Measurements from ENCODE around the gene ASAP2. TPM values are rescaled to one million over a fixed set of nuclear protein-coding genes. Genes with fewer than 3 reads are reported as not detected.
A peak's percentile ranks its signal among the peaks of the same experiment; 100 is the strongest.

Gene ASAP2
- total RNA-seq, 4 donors from 2014 or later: 22.0 to 54.6 (median 30.0) TPM

DNA sequence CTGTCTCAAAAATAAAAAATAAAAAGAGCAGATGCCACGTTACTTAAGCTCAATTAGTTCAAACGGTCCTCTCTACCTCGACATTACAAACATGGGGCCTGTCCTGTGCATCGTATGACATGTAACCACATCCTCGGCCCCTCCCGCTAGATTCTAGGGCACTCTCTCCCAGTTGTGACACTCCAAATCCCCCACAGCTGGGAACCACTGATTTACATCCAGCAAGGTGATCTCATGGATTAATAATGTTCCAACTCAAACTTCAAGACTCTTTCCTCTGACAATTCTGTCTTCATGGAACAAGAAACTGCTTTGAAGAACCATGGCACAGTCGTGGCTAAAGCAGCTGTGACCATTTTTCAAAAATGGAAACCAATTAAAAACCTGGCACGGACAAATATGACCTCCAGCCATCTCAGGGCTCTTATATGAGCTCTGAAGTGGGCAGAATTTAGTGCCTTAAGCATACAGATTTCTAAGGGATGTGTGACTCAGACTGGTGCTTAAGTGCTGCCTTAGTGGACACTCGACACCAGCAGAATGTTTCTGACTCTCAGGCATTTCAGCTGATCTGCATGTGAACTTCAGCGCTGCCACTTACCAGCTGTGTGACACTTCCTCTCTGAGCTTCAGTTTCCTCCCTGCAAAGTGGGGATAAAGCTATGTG, 31.7 kb upstream of the ASAP2 start:
- H3K27ac ChIP-seq: no peak overlapping the region
- 64% methylated on average over 10 of the region's 10 CpGs for WGBS
- no peaks in the 10 kb centered on the region for H3K36me3 ChIP-seq
- H3K27me3 ChIP-seq: no peaks in the 10 kb centered on the region
- no peak for DNase-seq (ENCODE audit: low spot score in 2 of 2)
- H3K4me3 ChIP-seq: no peak overlapping the region
- H3K4me1 ChIP-seq: peaks cover 52% of the 10 kb centered on the region
- TF ChIP-seq, protein P1, sequence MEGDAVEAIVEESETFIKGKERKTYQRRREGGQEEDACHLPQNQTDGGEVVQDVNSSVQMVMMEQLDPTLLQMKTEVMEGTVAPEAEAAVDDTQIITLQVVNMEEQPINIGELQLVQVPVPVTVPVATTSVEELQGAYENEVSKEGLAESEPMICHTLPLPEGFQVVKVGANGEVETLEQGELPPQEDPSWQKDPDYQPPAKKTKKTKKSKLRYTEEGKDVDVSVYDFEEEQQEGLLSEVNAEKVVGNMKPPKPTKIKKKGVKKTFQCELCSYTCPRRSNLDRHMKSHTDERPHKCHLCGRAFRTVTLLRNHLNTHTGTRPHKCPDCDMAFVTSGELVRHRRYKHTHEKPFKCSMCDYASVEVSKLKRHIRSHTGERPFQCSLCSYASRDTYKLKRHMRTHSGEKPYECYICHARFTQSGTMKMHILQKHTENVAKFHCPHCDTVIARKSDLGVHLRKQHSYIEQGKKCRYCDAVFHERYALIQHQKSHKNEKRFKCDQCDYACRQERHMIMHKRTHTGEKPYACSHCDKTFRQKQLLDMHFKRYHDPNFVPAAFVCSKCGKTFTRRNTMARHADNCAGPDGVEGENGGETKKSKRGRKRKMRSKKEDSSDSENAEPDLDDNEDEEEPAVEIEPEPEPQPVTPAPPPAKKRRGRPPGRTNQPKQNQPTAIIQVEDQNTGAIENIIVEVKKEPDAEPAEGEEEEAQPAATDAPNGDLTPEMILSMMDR (IDR thresholded peaks at IDR 0.05): no peak
- TF ChIP-seq EP300 (IDR thresholded peaks at IDR 0.05) (no peak), POLR2AphosphoS5 (IDR thresholded peaks at IDR 0.05) (no peak), POLR2A (IDR thresholded peaks at IDR 0.05) (no peak)
- no peaks in the 10 kb centered on the region for H3K9me3 ChIP-seq

DNA sequence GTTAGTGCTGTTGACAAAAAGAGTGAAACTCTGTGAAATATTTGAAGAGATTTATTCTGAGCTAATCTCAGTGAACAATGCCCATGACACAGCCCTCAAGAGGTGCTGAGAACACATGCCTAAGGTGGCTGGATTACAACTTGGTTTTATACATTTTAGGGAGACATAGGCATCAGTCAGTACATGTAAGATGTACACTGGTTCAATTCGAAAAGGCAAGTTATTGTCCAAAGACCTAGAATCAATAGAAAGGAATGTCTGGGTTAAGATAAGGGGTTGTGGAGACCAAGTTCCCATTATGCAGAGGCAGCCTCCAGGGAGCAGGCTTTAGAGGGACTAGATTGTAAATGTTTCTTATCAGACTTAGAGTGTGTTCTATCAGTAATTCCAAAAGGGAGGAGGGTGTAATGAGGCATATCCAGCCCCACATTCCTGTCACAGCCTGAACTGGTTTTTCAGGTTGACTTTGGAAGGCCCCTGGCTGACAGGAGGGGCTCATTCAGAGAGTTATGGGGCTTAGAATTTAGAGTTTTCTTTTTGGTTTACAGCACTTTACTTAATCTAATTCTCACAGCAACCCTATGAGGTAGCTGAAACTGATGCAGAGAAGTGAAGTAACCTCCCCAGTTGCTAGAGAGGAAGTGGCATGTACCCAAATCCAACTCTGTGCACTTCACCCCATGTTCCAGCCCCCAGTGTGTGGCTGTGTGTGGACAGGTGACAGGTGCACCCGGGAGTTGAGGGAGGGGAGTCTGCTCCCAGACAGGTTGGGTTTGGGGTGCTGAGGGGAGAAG, 28.3 kb upstream of the ASAP2 start:
- DNase-seq (ENCODE audit: low spot score in 2 of 2): no peak
- TF ChIP-seq POLR2AphosphoS5 (IDR thresholded peaks at IDR 0.05) (no peak), POLR2A (IDR thresholded peaks at IDR 0.05) (no peak), EP300 (IDR thresholded peaks at IDR 0.05) (no peak)
- TF ChIP-seq, protein P1 (IDR thresholded peaks at IDR 0.05): no peak
- Histone ChIP-seq H3K27me3 (no peaks in the 10 kb centered on the region), H3K27ac (peak overlapping the region; percentile 96), H3K9me3 (no peaks in the 10 kb centered on the region), H3K4me1 (peaks cover 49% of the 10 kb centered on the region), H3K36me3 (no peaks in the 10 kb centered on the region), H3K4me3 (no peak overlapping the region)
- 47% methylated on average over 2 of the region's 2 CpGs for WGBS

GRCh38 chr2:9178904-9179571, 27.6 kb upstream of the ASAP2 start:
- Histone ChIP-seq H3K4me1 (peaks cover 49% of the 10 kb centered on the region), H3K4me3 (peak overlapping the region; percentile 9), H3K9me3 (no peaks in the 10 kb centered on the region), H3K36me3 (no peaks in the 10 kb centered on the region), H3K27ac (peak overlapping the region; percentile 96), H3K27me3 (no peaks in the 10 kb centered on the region)
- WGBS: 30% methylated on average over 11 of the region's 13 CpGs
- TF ChIP-seq POLR2A (IDR thresholded peaks at IDR 0.05) (no peak), EP300 (IDR thresholded peaks at IDR 0.05) (no peak), POLR2AphosphoS5 (IDR thresholded peaks at IDR 0.05) (no peak)
- TF ChIP-seq, protein P1 (IDR thresholded peaks at IDR 0.05): no peak
- peak in 1 of 2 donors; percentile 75 for DNase-seq (ENCODE audit: low spot score in 2 of 2)

DNA sequence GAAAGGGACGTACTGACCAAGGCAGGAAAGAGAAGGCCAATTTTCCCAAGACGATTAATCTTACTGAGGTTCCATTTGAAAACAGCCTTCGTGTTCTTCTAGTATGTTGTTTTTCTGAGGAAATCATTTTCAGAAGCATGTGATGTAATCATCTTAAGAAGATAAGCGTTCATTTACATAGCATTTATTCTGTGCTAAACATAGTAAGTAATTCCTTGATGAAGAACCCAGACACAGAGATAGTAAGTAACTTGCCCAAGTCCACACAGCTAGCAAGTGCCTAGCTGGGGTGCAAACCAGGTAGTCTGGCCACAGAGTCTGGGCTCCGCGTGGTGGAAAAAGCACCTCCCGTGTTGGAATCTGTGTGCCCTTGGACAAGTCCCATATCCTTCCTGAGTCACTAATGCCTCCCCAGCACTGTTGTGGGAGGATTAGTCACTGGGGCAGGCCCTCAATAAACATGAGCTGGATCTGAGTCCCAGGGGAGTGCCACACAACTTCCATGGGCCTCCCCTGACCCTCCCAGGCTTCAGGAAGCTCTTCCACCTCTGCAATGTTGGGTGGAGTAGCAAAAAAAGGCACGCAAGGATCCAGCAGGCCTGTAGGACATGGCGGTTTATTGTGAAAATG, 26.9 kb upstream of the ASAP2 start:
- Histone ChIP-seq H3K36me3 (no peaks in the 10 kb centered on the region), H3K27ac (peak overlapping the region; percentile 96), H3K4me3 (peak overlapping the region; percentile 9), H3K9me3 (no peaks in the 10 kb centered on the region), H3K4me1 (peaks cover 47% of the 10 kb centered on the region), H3K27me3 (no peaks in the 10 kb centered on the region)
- peak in 1 of 2 donors; percentile 82 for DNase-seq (ENCODE audit: low spot score in 2 of 2)
- WGBS: 52% methylated on average over 9 of the region's 9 CpGs
- TF ChIP-seq POLR2A (IDR thresholded peaks at IDR 0.05): no peak
- TF ChIP-seq POLR2AphosphoS5 (IDR thresholded peaks at IDR 0.05): peak in 1 of 3 donors; percentile 33

DNA sequence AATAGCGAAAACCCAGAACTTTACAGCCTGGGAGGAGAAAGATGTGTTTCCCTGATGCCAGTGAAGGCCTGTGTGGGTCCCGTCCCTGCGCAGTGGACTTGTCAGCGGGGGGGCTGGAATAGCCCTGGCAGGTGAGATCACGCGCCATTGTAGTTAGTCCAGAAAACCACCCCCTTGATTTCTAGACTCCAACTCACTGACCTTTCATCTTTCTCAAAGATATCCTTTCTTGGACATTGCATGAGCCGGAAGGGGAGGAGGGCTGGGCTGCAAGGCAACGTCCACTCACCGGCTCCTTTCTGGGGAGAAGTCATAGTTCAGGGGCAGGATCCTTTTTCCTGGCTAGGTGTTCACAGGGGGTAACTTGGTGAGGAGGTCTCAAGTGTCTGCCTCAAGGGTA, 22.3 kb upstream of the ASAP2 start:
- no peak overlapping the region for H3K4me3 ChIP-seq
- peaks cover 11% of the 10 kb centered on the region for H3K4me1 ChIP-seq
- no peaks in the 10 kb centered on the region for H3K36me3 ChIP-seq
- TF ChIP-seq POLR2A (IDR thresholded peaks at IDR 0.05): no peak
- H3K27ac ChIP-seq: no peak overlapping the region
- peak in 1 of 2 donors; percentile 45 for DNase-seq (ENCODE audit: low spot score in 2 of 2)
- H3K27me3 ChIP-seq: no peaks in the 10 kb centered on the region
- H3K9me3 ChIP-seq: no peaks in the 10 kb centered on the region
- WGBS: 96% methylated on average over 9 of the region's 9 CpGs

Data from suprapubic skin (tissue), 4 donors.